ENCODE measurements around the gene ASB16. TPM values are rescaled to one million over a fixed set of nuclear protein-coding genes. Genes with fewer than 3 reads are reported as not detected.

Gene ASB16
- polyA plus RNA-seq, 1 donor from 2014 or later = not detected

DNA sequence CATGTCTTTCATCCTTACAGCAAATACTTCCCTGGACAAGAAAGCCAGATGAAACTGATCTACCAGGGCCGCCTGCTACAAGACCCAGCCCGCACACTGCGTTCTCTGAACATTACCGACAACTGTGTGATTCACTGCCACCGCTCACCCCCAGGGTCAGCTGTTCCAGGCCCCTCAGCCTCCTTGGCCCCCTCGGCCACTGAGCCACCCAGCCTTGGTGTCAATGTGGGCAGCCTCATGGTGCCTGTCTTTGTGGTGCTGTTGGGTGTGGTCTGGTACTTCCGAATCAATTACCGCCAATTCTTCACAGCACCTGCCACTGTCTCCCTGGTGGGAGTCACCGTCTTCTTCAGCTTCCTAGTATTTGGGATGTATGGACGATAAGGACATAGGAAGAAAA is 20.0 kb downstream of the ASB16 start:
- no peak overlapping the region for H3K9ac ChIP-seq (ENCODE audit: low read length)
- H3K9me2 ChIP-seq (ENCODE audit: insufficient read depth, low read length) = no peaks in the 10 kb centered on the region
- H2AFZ ChIP-seq (ENCODE audit: low read depth, low read length) = no peak overlapping the region
- no peak overlapping the region for H3K4me3 ChIP-seq (ENCODE audit: low read length)
- peaks cover 10% of the 10 kb centered on the region for H3K36me3 ChIP-seq (ENCODE audit: insufficient read depth, low read length)
- TF ChIP-seq RAD21 (conservative IDR thresholded peaks at IDR 0.05) = no peak
- H3K27me3 ChIP-seq (ENCODE audit: insufficient read depth, low read depth, low read length) = no peaks in the 10 kb centered on the region
- H3K79me2 ChIP-seq (replicated peaks; ENCODE audit: insufficient read depth, low read length) = peaks cover 24% of the 10 kb centered on the region
- H3F3A ChIP-seq (ENCODE audit: insufficient read depth, low read length, poor library complexity, severe bottlenecking) = no peaks in the 10 kb centered on the region
- H4K20me1 ChIP-seq (ENCODE audit: insufficient read depth) = no peaks in the 10 kb centered on the region
- no peak overlapping the region for H3K4me2 ChIP-seq (ENCODE audit: low read length)
- H3K27ac ChIP-seq (ENCODE audit: low read length) = no peak overlapping the region
- H3K9me3 ChIP-seq (ENCODE audit: low read length) = no peaks in the 10 kb centered on the region

DNA sequence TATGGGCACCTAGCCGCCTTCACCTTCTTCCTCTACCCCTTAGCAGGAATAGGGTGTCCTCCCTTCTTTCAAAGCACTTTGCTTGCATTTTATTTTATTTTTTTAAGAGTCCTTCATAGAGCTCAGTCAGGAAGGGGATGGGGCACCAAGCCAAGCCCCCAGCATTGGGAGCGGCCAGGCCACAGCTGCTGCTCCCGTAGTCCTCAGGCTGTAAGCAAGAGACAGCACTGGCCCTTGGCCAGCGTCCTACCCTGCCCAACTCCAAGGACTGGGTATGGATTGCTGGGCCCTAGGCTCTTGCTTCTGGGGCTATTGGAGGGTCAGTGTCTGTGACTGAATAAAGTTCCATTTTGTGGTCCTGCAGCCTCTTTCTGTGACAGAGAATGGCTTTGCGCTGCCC is 20.9 kb downstream of the ASB16 start:
- Histone ChIP-seq H3K4me2 (ENCODE audit: low read length) (no peak overlapping the region), H4K20me1 (ENCODE audit: insufficient read depth) (no peaks in the 10 kb centered on the region), H2AFZ (ENCODE audit: low read depth, low read length) (no peak overlapping the region), H3K9me2 (ENCODE audit: insufficient read depth, low read length) (no peaks in the 10 kb centered on the region), H3K27ac (ENCODE audit: low read length) (no peak overlapping the region), H3K36me3 (ENCODE audit: insufficient read depth, low read length) (peaks cover 10% of the 10 kb centered on the region), H3K79me2 (replicated peaks; ENCODE audit: insufficient read depth, low read length) (peaks cover 21% of the 10 kb centered on the region), H3F3A (ENCODE audit: insufficient read depth, low read length, poor library complexity, severe bottlenecking) (no peaks in the 10 kb centered on the region), H3K9ac (ENCODE audit: low read length) (no peak overlapping the region), H3K4me3 (ENCODE audit: low read length) (no peak overlapping the region), H3K9me3 (ENCODE audit: low read length) (no peaks in the 10 kb centered on the region), H3K27me3 (ENCODE audit: insufficient read depth, low read depth, low read length) (no peaks in the 10 kb centered on the region)
- TF ChIP-seq TAF1 (IDR thresholded peaks at IDR 0.05; ENCODE audit: low read depth) (no peak), SMC3 (conservative IDR thresholded peaks at IDR 0.05; ENCODE audit: poor library complexity) (no peak), RAD21 (conservative IDR thresholded peaks at IDR 0.05) (no peak), MXI1 (conservative IDR thresholded peaks at IDR 0.05; ENCODE audit: poor library complexity, severe bottlenecking) (no peak), POLR2AphosphoS5 (IDR thresholded peaks at IDR 0.05) (no peak), EP300 (conservative IDR thresholded peaks at IDR 0.05; ENCODE audit: poor library complexity, severe bottlenecking) (no peak), CTCF (IDR thresholded peaks at IDR 0.05; ENCODE audit: poor library complexity, severe bottlenecking) (no peak), EZH2 (IDR thresholded peaks at IDR 0.05; ENCODE audit: borderline replicate concordance, insufficient read depth, low read length, poor library complexity, severe bottlenecking) (no peak)
- TF ChIP-seq, protein P1, sequence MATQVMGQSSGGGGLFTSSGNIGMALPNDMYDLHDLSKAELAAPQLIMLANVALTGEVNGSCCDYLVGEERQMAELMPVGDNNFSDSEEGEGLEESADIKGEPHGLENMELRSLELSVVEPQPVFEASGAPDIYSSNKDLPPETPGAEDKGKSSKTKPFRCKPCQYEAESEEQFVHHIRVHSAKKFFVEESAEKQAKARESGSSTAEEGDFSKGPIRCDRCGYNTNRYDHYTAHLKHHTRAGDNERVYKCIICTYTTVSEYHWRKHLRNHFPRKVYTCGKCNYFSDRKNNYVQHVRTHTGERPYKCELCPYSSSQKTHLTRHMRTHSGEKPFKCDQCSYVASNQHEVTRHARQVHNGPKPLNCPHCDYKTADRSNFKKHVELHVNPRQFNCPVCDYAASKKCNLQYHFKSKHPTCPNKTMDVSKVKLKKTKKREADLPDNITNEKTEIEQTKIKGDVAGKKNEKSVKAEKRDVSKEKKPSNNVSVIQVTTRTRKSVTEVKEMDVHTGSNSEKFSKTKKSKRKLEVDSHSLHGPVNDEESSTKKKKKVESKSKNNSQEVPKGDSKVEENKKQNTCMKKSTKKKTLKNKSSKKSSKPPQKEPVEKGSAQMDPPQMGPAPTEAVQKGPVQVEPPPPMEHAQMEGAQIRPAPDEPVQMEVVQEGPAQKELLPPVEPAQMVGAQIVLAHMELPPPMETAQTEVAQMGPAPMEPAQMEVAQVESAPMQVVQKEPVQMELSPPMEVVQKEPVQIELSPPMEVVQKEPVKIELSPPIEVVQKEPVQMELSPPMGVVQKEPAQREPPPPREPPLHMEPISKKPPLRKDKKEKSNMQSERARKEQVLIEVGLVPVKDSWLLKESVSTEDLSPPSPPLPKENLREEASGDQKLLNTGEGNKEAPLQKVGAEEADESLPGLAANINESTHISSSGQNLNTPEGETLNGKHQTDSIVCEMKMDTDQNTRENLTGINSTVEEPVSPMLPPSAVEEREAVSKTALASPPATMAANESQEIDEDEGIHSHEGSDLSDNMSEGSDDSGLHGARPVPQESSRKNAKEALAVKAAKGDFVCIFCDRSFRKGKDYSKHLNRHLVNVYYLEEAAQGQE (IDR thresholded peaks at IDR 0.05; ENCODE audit: borderline replicate concordance) = no peak

DNA sequence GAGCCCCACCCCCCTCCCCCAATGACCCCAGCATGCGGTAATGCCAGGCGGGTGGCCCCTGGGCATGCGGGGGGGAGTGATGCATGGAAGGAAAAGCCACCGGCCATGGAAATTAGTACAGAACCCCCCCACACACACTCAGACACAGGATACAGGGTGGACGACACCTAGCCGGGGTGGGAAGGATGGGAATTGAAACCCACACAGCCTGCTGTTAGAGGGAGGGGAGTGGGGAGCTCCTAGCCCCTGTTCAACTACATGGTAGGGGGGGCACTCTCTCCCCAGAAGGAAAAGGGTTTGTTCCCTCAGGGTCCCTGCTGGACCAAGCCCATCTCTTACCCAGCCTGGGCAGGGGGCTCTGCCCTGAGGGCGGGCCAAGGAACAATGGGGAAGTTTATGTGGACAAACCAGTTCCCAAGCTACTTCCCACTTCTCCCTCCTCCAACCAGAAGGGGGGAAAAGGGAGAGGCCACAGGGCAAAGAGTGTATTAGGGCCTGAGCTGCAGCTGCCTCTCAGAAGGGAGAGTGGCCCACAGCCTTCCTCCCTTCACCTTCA is 21.5 kb downstream of the ASB16 start:
- H3K27ac ChIP-seq (ENCODE audit: low read length) = no peak overlapping the region
- H3K9me3 ChIP-seq (ENCODE audit: low read length) = no peaks in the 10 kb centered on the region
- H3K36me3 ChIP-seq (ENCODE audit: insufficient read depth, low read length) = peaks cover 10% of the 10 kb centered on the region
- H4K20me1 ChIP-seq (ENCODE audit: insufficient read depth) = no peaks in the 10 kb centered on the region
- no peak overlapping the region for H3K4me2 ChIP-seq (ENCODE audit: low read length)
- no peak overlapping the region for H2AFZ ChIP-seq (ENCODE audit: low read depth, low read length)
- peaks cover 24% of the 10 kb centered on the region for H3K79me2 ChIP-seq (replicated peaks; ENCODE audit: insufficient read depth, low read length)
- no peaks in the 10 kb centered on the region for H3F3A ChIP-seq (ENCODE audit: insufficient read depth, low read length, poor library complexity, severe bottlenecking)
- H3K9ac ChIP-seq (ENCODE audit: low read length) = no peak overlapping the region
- H3K27me3 ChIP-seq (ENCODE audit: insufficient read depth, low read depth, low read length) = no peaks in the 10 kb centered on the region
- no peaks in the 10 kb centered on the region for H3K9me2 ChIP-seq (ENCODE audit: insufficient read depth, low read length)
- TF ChIP-seq EZH2 (IDR thresholded peaks at IDR 0.05; ENCODE audit: borderline replicate concordance, insufficient read depth, low read length, poor library complexity, severe bottlenecking) = no peak
- no peak for TF ChIP-seq TAF1 (IDR thresholded peaks at IDR 0.05; ENCODE audit: low read depth)
- no peak overlapping the region for H3K4me3 ChIP-seq (ENCODE audit: low read length)
